Common myeloid progenitor, CD34-positive (primary cell): Measurements from ENCODE around the gene QRSL1.
"Not testable (repeated sequence)": the region's sequence is repeated elsewhere in the genome, so short reads cannot be mapped to it uniquely, and the experiment has no call there.

Experiments
- CTCF ChIA-PET: fragments of 350-600 bp; sonication (Branson Sonifier 250); formaldehyde crosslinking; loops from one replicate; lab custom pipeline; 2021; ENCODE audit warnings: antibody characterized with exemption; lab: Charles Lee
- POLR2A ChIA-PET: fragments of 350-600 bp; sonication (Branson Sonifier 250); formaldehyde crosslinking; loops from one replicate; lab custom pipeline; 2021; ENCODE audit warnings: antibody characterized with exemption; lab: Charles Lee
- DNase-seq, 3 donors: peaks; one replicate each; pipeline versions ENCODE4 v3.0.0 to v3.0.0-alpha.2; 2013
- H3K27ac ChIP-seq, 2 experiments: 1 replicate in 1 of 2; 2 replicates in 1 of 2; pipeline ENCODE4 v1.7.0; 2013; ENCODE audit warnings: inconsistent platforms in 2 of 2, low read length in 2 of 2, mild to moderate bottlenecking in 2 of 2, low read depth in 1 of 2, moderate library complexity in 1 of 2; ENCODE audit not compliant: severe bottlenecking in 2 of 2, insufficient read depth in 1 of 2, poor library complexity in 1 of 2
- H3K27me3 ChIP-seq, 5 experiments: replicated peaks in 2 of 5; 1 replicate in 3 of 5; 2 replicates in 2 of 5; pipeline versions ENCODE4 v1.6.1 to v1.7.0; 2013; ENCODE audit warnings: low read length in 4 of 5, mild to moderate bottlenecking in 2 of 5, moderate library complexity in 2 of 5, inconsistent platforms in 1 of 5; ENCODE audit not compliant: insufficient read depth in 5 of 5, control insufficient read depth in 4 of 5
- H3K36me3 ChIP-seq, 4 experiments: 1 replicate in 2 of 4; 2 replicates in 2 of 4; pipeline versions ENCODE4 v1.6.1 to v1.7.0; 2013; ENCODE audit warnings: low read length in 3 of 4, control low read depth in 1 of 4, mild to moderate bottlenecking in 1 of 4; ENCODE audit not compliant: control insufficient read depth in 4 of 4, insufficient read depth in 4 of 4
- H3K4me1 ChIP-seq, 4 experiments: 1 replicate in 3 of 4; 2 replicates in 1 of 4; pipeline versions ENCODE4 v1.6.1 to v1.7.1; 2013; ENCODE audit warnings: low read length in 3 of 4, mild to moderate bottlenecking in 3 of 4, control low read depth in 1 of 4, inconsistent platforms in 1 of 4, moderate library complexity in 1 of 4; ENCODE audit not compliant: control insufficient read depth in 4 of 4, insufficient read depth in 4 of 4; ENCODE audit errors: control extremely low read depth in 1 of 4
- H3K4me3 ChIP-seq, 7 experiments: 1 replicate in 4 of 7; 2 replicates in 3 of 7; pipeline versions ENCODE4 v1.5.1 to v1.7.0; 2013; ENCODE audit warnings: mild to moderate bottlenecking in 7 of 7, low read length in 6 of 7, moderate library complexity in 6 of 7, inconsistent platforms in 2 of 7, low read depth in 2 of 7, control low read depth in 1 of 7; ENCODE audit not compliant: insufficient read depth in 4 of 7, control insufficient read depth in 1 of 7; ENCODE audit errors: extremely low read depth in 1 of 7
- H3K9me3 ChIP-seq, 5 experiments: 1 replicate in 4 of 5; 2 replicates in 1 of 5; pipeline versions ENCODE4 v1.6.1 to v1.7.1; 2013; ENCODE audit warnings: low read length in 4 of 5, mild to moderate bottlenecking in 2 of 5, inconsistent platforms in 1 of 5, low read depth in 1 of 5, moderate library complexity in 1 of 5; ENCODE audit not compliant: control insufficient read depth in 4 of 5, insufficient read depth in 2 of 5; ENCODE audit errors: control extremely low read depth in 1 of 5
- WGBS: methylation state at CpG from one replicate; pipeline ENCODE4 v1.1.5; 2013; ENCODE audit not compliant: insufficient coverage; 5-methylcytosine and 5-hydroxymethylcytosine counted together

QRSL1 gene

GRCh38 chr6:106692112-106692818, 62.9 kb downstream of the QRSL1 start:
- WGBS, result 82% methylated on average over 4 of the region's 6 CpGs
- Histone ChIP-seq H3K27me3 (peaks cover 0 to 3% (median 0%) of the 10 kb centered on the region in 5 experiments), H3K9me3 (no peaks in the 10 kb centered on the region), H3K36me3 (no peaks in the 10 kb centered on the region), H3K4me3 (no peak overlapping the region), H3K4me1 (no peaks in the 10 kb centered on the region), H3K27ac (no peak overlapping the region)
- POLR2A ChIA-PET, result no interaction called here
- no peak for DNase-seq
- CTCF ChIA-PET, result no interaction called here

GRCh38 chr6:106692819-106693208, 63.4 kb downstream of the QRSL1 start:
- H3K27me3 ChIP-seq, result peaks cover 0 to 3% (median 0%) of the 10 kb centered on the region in 5 experiments
- DNase-seq, result no peak
- no peaks in the 10 kb centered on the region for H3K4me1 ChIP-seq
- no peak overlapping the region for H3K4me3 ChIP-seq
- H3K9me3 ChIP-seq, result no peaks in the 10 kb centered on the region
- no peak overlapping the region for H3K27ac ChIP-seq
- H3K36me3 ChIP-seq, result no peaks in the 10 kb centered on the region
- 100% methylated on average over 2 of the region's 3 CpGs for WGBS
- CTCF ChIA-PET, result no interaction called here
- POLR2A ChIA-PET, result no interaction called here

- H3K36me3 ChIP-seq, result no peaks in the 10 kb centered on the region
- CTCF ChIA-PET, result no interaction called here
- POLR2A ChIA-PET, result no interaction called here
- peaks cover 0 to 4% (median 0%) of the 10 kb centered on the region in 4 experiments for H3K4me1 ChIP-seq
- peaks cover 0 to 3% (median 0%) of the 10 kb centered on the region in 5 experiments for H3K27me3 ChIP-seq
- H3K4me3 ChIP-seq, result no peak overlapping the region
- no peak for DNase-seq
- H3K27ac ChIP-seq, result no peak overlapping the region
- WGBS, result no CpG with 5 or more reads among the region's 2 CpGs
- no peaks in the 10 kb centered on the region for H3K9me3 ChIP-seq
These were observed 64.0 kb downstream of the QRSL1 start for GRCh38 chr6:106693418-106693817.

GRCh38 chr6:106694343-106694742, 65.0 kb downstream of the QRSL1 start:
- H3K4me1 ChIP-seq, result peaks cover 0 to 4% (median 0%) of the 10 kb centered on the region in 4 experiments
- H3K36me3 ChIP-seq, result no peaks in the 10 kb centered on the region
- POLR2A ChIA-PET, result no interaction called here
- DNase-seq, result no peak
- 50% methylated on average over 2 of the region's 8 CpGs for WGBS
- CTCF ChIA-PET, result no interaction called here
- H3K9me3 ChIP-seq, result no peaks in the 10 kb centered on the region
- H3K27ac ChIP-seq, result no peak overlapping the region
- H3K27me3 ChIP-seq, result peaks cover 0 to 3% (median 0%) of the 10 kb centered on the region in 5 experiments
- H3K4me3 ChIP-seq, result no peak overlapping the region

GRCh38 chr6:106700581-106700980, 71.2 kb downstream of the QRSL1 start:
- Histone ChIP-seq H3K4me1 (peaks cover 0 to 9% (median 1%) of the 10 kb centered on the region in 4 experiments), H3K9me3 (peaks cover 0 to 8% (median 7%) of the 10 kb centered on the region in 5 experiments), H3K36me3 (no peaks in the 10 kb centered on the region), H3K27me3 (peaks cover 0 to 4% (median 0%) of the 10 kb centered on the region in 5 experiments), H3K4me3 (no peak overlapping the region), H3K27ac (no peak overlapping the region)
- CTCF ChIA-PET, result no interaction called here
- no peak for DNase-seq
- POLR2A ChIA-PET, result no interaction called here

- H3K27me3 ChIP-seq, H3K27ac ChIP-seq, DNase-seq, POLR2A ChIA-PET, H3K4me3 ChIP-seq, CTCF ChIA-PET, H3K36me3 ChIP-seq, H3K4me1 ChIP-seq: not testable (repeated sequence)
- WGBS, result 98% methylated on average over 3 of the region's 3 CpGs
- H3K9me3 ChIP-seq, result peaks cover 0 to 10% (median 7%) of the 10 kb centered on the region in 5 experiments
These were observed 71.8 kb downstream of the QRSL1 start for GRCh38 chr6:106701201-106701600.

- peaks cover 0 to 9% (median 1%) of the 10 kb centered on the region in 4 experiments for H3K4me1 ChIP-seq
- DNase-seq, result no peak
- H3K27me3 ChIP-seq, result peaks cover 0 to 2% (median 0%) of the 10 kb centered on the region in 5 experiments
- ChIA-PET POLR2A (no interaction called here), CTCF (interaction anchor here (0.6 to 1.2 kb wide), 2 partner anchors 12 to 212 kb away, joined by 3 to 4 read pairs; no protein-coding TSS in a partner anchor)
- WGBS, result 89% methylated on average over 2 of the region's 4 CpGs
- no peaks in the 10 kb centered on the region for H3K36me3 ChIP-seq
- peaks cover 0 to 10% (median 7%) of the 10 kb centered on the region in 5 experiments for H3K9me3 ChIP-seq
- no peak overlapping the region for H3K27ac ChIP-seq
- no peak overlapping the region for H3K4me3 ChIP-seq
These were observed 72.7 kb downstream of the QRSL1 start for GRCh38 chr6:106702046-106702445.
